Transverse colon (tissue), 4 donors: ENCODE measurements around the gene CGNL1. TPM values are rescaled to one million over a fixed set of nuclear protein-coding genes. Genes with fewer than 3 reads are reported as not detected.

Source experiments
- DNase-seq: peaks from one replicate; pipeline ENCODE4 v3.0.0-alpha.2; 2019
- H3K27ac ChIP-seq, 4 donors: fragments of 200-600 bp; sonication (generic); 2 replicates each; pipeline ENCODE4 v1.5.1; 2016 to 2018; ENCODE audit warnings: inconsistent platforms in 4 of 4
- H3K27me3 ChIP-seq: fragments of 200-600 bp; sonication (generic); 2 replicates; pipeline ENCODE4 v1.5.1; 2017; ENCODE audit warnings: inconsistent platforms
- H3K36me3 ChIP-seq, 4 donors: fragments of 200-600 bp; sonication (generic); 2 replicates each; pipeline ENCODE4 v1.5.1; 2017 to 2019; ENCODE audit warnings: inconsistent platforms in 4 of 4
- H3K4me1 ChIP-seq, 4 donors: fragments of 200-600 bp; sonication (generic); 2 replicates each; pipeline ENCODE4 v1.5.1; 2017 to 2020; ENCODE audit warnings: inconsistent platforms in 4 of 4
- H3K4me3 ChIP-seq, 4 donors: fragments of 200-600 bp; sonication (generic); 1 replicate in 1 of 4; 2 replicates in 3 of 4; pipeline versions ENCODE4 v1.5.1 to v1.6.1; 2017 to 2019; ENCODE audit warnings: inconsistent platforms in 4 of 4
- H3K9me3 ChIP-seq, 2 donors: fragments of 200-600 bp; sonication (generic); 2 replicates each; pipeline ENCODE4 v1.5.1; 2017 to 2019; ENCODE audit warnings: inconsistent platforms in 2 of 2
- EP300 ChIP-seq: sonication (generic); formaldehyde crosslinking; IDR thresholded peaks from one replicate; pipeline ENCODE4 v1.6.1; 2017; ENCODE audit warnings: antibody characterized with exemption, low read depth
- POLR2A ChIP-seq: fragments of 450-650 bp; IDR thresholded peaks from one replicate; pipeline ENCODE4 v1.6.1; 2016; ENCODE audit warnings: antibody characterized with exemption, mild to moderate bottlenecking, moderate library complexity
- POLR2AphosphoS5 ChIP-seq, 3 donors: sonication (generic); formaldehyde crosslinking; IDR thresholded peaks; one replicate each; pipeline ENCODE4 v1.6.1; 2016; ENCODE audit warnings: antibody characterized with exemption in 3 of 3
- whole genome bisulfite sequencing, 2 donors: methylation state at CpG; one replicate each; pipeline ENCODE4 v1.1.5; 2018; ENCODE audit warnings: low coverage in 1 of 2; 5-methylcytosine and 5-hydroxymethylcytosine counted together
- in situ Hi-C, 4 donors: fragments of 200-750 bp; cut with MboI; loops; one replicate each; pipeline versions ENCODE4 v1.15.0 to v1.15.1; 2017; ENCODE audit warnings: low sequenced_read_pairs in 3 of 4, low pct_ligation_motif_present in 1 of 4, low pct_unique_long_range_greater_than_20kb in 1 of 4
- intact Hi-C: fragments of 100-400 bp; cut with DNase I; formaldehyde crosslinking; loops from one replicate; pipeline ENCODE4 v1.15.1; 2023; ENCODE audit warnings: low total_unique reads
- total RNA-seq, 4 donors: library from RNA; depleted of rRNA; stranded (reverse); fragments of >200 nt; gene quantifications; one replicate each; pipeline ENCODE4 v1.1.0, GENCODE V29; 2016
- TF ChIP-seq, protein P1 (sequence below), 5 experiments: fragments of 200-600 bp in 3 of 5; fragments of 450-650 bp in 2 of 5; sonication (generic) in 3 of 5; IDR thresholded peaks; 1 replicate in 2 of 5; 2 replicates in 3 of 5; pipeline ENCODE4 v1.5.1; 2016 to 2017; ENCODE audit warnings: antibody characterized with exemption in 5 of 5, inconsistent platforms in 3 of 5, mild to moderate bottlenecking in 2 of 5, moderate library complexity in 1 of 5

The CGNL1 gene
- total RNA-seq, 4 donors from 2014 or later, result 1.1 to 2.2 (median 1.8) TPM

DNA sequence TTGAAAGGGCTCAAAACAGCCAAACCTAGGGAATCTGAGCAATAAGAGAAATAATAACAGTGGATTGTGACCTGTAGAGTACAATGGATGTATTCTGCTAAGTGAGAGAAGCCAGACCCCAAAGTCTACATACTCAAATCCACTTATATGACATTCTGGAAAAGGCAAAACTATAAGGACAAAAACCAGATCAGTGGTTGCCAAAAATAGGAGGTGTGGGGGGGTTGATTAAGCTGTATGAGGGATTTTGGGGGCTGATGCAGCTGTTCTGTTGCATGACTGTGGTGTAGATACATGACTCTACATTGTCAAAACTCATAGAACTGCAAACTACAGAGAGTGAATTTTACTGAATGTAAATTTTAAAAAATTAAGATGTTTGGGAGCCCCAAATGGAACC lies 20.1 kb upstream of the CGNL1 start:
- no peak for TF ChIP-seq POLR2AphosphoS5 (IDR thresholded peaks at IDR 0.05)
- TF ChIP-seq, protein P1, sequence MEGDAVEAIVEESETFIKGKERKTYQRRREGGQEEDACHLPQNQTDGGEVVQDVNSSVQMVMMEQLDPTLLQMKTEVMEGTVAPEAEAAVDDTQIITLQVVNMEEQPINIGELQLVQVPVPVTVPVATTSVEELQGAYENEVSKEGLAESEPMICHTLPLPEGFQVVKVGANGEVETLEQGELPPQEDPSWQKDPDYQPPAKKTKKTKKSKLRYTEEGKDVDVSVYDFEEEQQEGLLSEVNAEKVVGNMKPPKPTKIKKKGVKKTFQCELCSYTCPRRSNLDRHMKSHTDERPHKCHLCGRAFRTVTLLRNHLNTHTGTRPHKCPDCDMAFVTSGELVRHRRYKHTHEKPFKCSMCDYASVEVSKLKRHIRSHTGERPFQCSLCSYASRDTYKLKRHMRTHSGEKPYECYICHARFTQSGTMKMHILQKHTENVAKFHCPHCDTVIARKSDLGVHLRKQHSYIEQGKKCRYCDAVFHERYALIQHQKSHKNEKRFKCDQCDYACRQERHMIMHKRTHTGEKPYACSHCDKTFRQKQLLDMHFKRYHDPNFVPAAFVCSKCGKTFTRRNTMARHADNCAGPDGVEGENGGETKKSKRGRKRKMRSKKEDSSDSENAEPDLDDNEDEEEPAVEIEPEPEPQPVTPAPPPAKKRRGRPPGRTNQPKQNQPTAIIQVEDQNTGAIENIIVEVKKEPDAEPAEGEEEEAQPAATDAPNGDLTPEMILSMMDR (IDR thresholded peaks at IDR 0.05), result no peak
- TF ChIP-seq POLR2A, result no peak
- no peak for TF ChIP-seq EP300
- H3K4me3 ChIP-seq, result no peak overlapping the region
- in situ Hi-C loops, result no loop called here
- H3K4me1 ChIP-seq, result no peaks in the 10 kb centered on the region
- DNase-seq, result no peak
- H3K27ac ChIP-seq, result no peak overlapping the region
- intact Hi-C loops, result no loop called here
- no peaks in the 10 kb centered on the region for H3K9me3 ChIP-seq
- no peaks in the 10 kb centered on the region for H3K27me3 ChIP-seq
- no peaks in the 10 kb centered on the region for H3K36me3 ChIP-seq

DNA sequence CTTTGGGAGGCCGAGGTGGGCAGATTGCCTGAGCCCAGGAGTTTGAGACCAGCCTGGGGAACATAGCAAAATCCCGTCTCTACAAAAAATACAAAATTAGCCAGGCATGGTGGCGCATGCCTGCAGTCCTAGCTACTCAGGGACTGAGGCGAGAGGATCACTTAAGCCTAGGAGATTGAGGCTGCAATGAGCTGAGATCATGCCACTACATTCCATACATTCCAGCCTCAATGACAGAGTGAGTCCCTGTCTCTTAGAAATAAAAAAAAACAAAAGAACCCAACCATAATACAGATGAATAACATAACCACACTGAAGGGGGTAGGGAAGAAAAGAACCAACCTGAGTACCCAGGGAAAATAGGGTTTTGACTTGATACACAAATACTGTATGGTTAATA lies 19.7 kb upstream of the CGNL1 start:
- Histone ChIP-seq H3K9me3 (no peaks in the 10 kb centered on the region), H3K4me3 (no peak overlapping the region), H3K36me3 (no peaks in the 10 kb centered on the region), H3K4me1 (no peaks in the 10 kb centered on the region), H3K27ac (no peak overlapping the region), H3K27me3 (no peaks in the 10 kb centered on the region)
- 88 to 100% methylated on average over 1 to 4 of the region's 4 CpGs for WGBS, 2 donors
- in situ Hi-C loops, result no loop called here
- DNase-seq, result no peak
- intact Hi-C loops, result no loop called here
- TF ChIP-seq POLR2AphosphoS5 (IDR thresholded peaks at IDR 0.05) (no peak), EP300 (no peak), POLR2A (no peak)
- TF ChIP-seq, protein P1 (IDR thresholded peaks at IDR 0.05), result no peak

DNA sequence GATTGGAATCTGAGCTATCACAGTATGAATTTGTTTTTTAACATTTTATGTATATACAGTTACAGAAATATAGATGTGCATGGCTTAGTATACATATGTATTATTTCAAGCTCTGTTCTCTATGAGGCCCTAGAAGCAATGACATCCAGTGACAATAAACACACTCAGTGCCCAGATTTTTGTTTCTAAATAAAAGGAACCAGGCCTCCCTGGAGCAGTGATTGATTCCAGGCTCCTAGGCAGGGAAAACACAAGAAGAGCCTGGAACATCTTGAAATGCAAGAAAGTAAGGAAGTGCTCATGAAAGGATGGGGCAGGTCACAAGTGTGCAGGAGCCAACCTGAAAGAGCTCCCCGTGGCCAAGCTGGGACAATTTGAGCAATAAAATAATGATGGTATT lies 18.5 kb upstream of the CGNL1 start:
- no peaks in the 10 kb centered on the region for H3K9me3 ChIP-seq
- no peaks in the 10 kb centered on the region for H3K27me3 ChIP-seq
- TF ChIP-seq, protein P1 (IDR thresholded peaks at IDR 0.05), result no peak
- peak in 1 of 3 donors; percentile 67 for TF ChIP-seq POLR2AphosphoS5 (IDR thresholded peaks at IDR 0.05)
- H3K4me1 ChIP-seq, result no peaks in the 10 kb centered on the region
- DNase-seq, result no peak
- intact Hi-C loops (no loop called here), in situ Hi-C loops (no loop called here)
- 43 to 66% methylated on average over 1 of the region's 1 CpG for WGBS, 2 donors
- no peaks in the 10 kb centered on the region for H3K36me3 ChIP-seq
- no peak overlapping the region for H3K4me3 ChIP-seq
- H3K27ac ChIP-seq, result no peak overlapping the region

DNA sequence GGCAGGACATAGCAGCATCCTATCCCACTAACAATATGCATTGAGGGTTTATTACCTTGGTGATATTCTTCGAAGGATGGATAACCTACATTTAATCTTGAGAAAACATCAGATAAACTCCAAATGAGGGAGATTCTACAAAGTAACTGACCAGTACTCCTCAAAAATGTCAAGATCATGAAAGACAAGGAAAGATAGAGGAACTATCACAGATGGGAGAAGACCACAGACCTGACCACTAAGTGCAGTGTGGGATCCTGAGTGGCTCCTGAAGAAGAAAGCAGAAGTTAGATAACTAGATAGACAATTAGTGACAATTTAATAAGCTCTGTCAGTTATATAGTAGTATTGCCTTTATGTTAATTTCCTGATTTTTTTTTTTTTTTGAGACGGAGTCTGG lies 17.7 kb upstream of the CGNL1 start:
- Histone ChIP-seq H3K9me3 (no peaks in the 10 kb centered on the region), H3K27ac (no peak overlapping the region), H3K36me3 (no peaks in the 10 kb centered on the region), H3K4me1 (peaks cover 0 to 4% (median 0%) of the 10 kb centered on the region in 4 donors), H3K27me3 (no peaks in the 10 kb centered on the region), H3K4me3 (no peak overlapping the region)
- no peak for TF ChIP-seq POLR2AphosphoS5 (IDR thresholded peaks at IDR 0.05)
- no peak for TF ChIP-seq EP300
- TF ChIP-seq, protein P1 (IDR thresholded peaks at IDR 0.05), result no peak
- TF ChIP-seq POLR2A, result no peak
- DNase-seq, result no peak
- in situ Hi-C loops (no loop called here), intact Hi-C loops (no loop called here)
- 63 to 88% methylated on average over 1 to 2 of the region's 2 CpGs for WGBS, 2 donors
